GM12872 (cell line): ENCODE measurements around the gene LTBP1.

Source experiments
- CTCF ChIP-seq: IDR thresholded peaks from 3 replicates; pipeline ENCODE4 v1.5.1; 2011; ENCODE audit warnings: low read depth, mild to moderate bottlenecking, low read length, moderate library complexity; ENCODE audit not compliant: insufficient read depth

The LTBP1 gene

GRCh38 chr2:33217406-33217805 is 270.7 kb downstream of the LTBP1 start:
- TF ChIP-seq CTCF, result no peak

GRCh38 chr2:33219114-33219513 is 272.4 kb downstream of the LTBP1 start:
- TF ChIP-seq CTCF, result no peak

GRCh38 chr2:33219850-33220275 is 273.1 kb downstream of the LTBP1 start:
- TF ChIP-seq CTCF, result no peak

- TF ChIP-seq CTCF, result no peak
These were observed 273.8 kb downstream of the LTBP1 start for GRCh38 chr2:33220533-33220932.

- TF ChIP-seq CTCF, result no peak
These were observed 274.5 kb downstream of the LTBP1 start for GRCh38 chr2:33221046-33221784.

- TF ChIP-seq CTCF, result no peak
These were observed 275.6 kb downstream of the LTBP1 start for GRCh38 chr2:33222309-33222708.

GRCh38 chr2:33223856-33224255 is 277.1 kb downstream of the LTBP1 start:
- no peak for TF ChIP-seq CTCF
